Naive thymus-derived CD4-positive, alpha-beta T cell (primary cell): Measurements from ENCODE around the gene CPA3. TPM values are rescaled to one million over a fixed set of nuclear protein-coding genes. Genes with fewer than 3 reads are reported as not detected.

Experiments used
- ATAC-seq: fragments of 150-1000 bp; cut with Tn5 transposase; 2 replicates; pipeline ENCODE4 v1.10.0; 2021; ENCODE audit warnings: mild to moderate bottlenecking, moderate library complexity
- CTCF ChIA-PET: fragments of 350-600 bp; sonication (Branson Sonifier 250); formaldehyde crosslinking; loops from one replicate; lab custom pipeline; 2021; ENCODE audit warnings: antibody characterized with exemption; lab: Charles Lee
- POLR2A ChIA-PET: fragments of 350-600 bp; sonication (Branson Sonifier 250); formaldehyde crosslinking; loops from one replicate; lab custom pipeline; 2021; ENCODE audit warnings: antibody characterized with exemption, inconsistent platforms; lab: Charles Lee
- DNase-seq, 9 donors: peaks; one replicate each; pipeline versions ENCODE4 v3.0.0 to v3.0.0-alpha.2; 2020 to 2022; ENCODE audit warnings: mixed read lengths in 1 of 9
- H3K27ac ChIP-seq: one replicate; pipeline ENCODE4 v1.7.0; 2013; ENCODE audit warnings: mild to moderate bottlenecking, low read depth, low read length, moderate library complexity
- H3K27me3 ChIP-seq, 2 donors: one replicate each; pipeline ENCODE4 v1.7.0; 2013; ENCODE audit warnings: low read length in 2 of 2, mild to moderate bottlenecking in 2 of 2, moderate library complexity in 2 of 2; ENCODE audit not compliant: control insufficient read depth in 2 of 2, insufficient read depth in 2 of 2
- H3K36me3 ChIP-seq, 3 experiments: 1 replicate in 2 of 3; 2 replicates in 1 of 3; pipeline ENCODE4 v1.7.0; 2013; ENCODE audit warnings: low read length in 3 of 3, mild to moderate bottlenecking in 3 of 3, moderate library complexity in 1 of 3; ENCODE audit not compliant: insufficient read depth in 3 of 3, control insufficient read depth in 2 of 3
- H3K4me1 ChIP-seq, 2 donors: one replicate each; pipeline ENCODE4 v1.7.0; 2013; ENCODE audit warnings: low read length in 2 of 2, mild to moderate bottlenecking in 2 of 2, moderate library complexity in 1 of 2; ENCODE audit not compliant: control insufficient read depth in 2 of 2, insufficient read depth in 2 of 2
- H3K4me3 ChIP-seq: 2 replicates; pipeline ENCODE4 v1.7.0; 2013; ENCODE audit warnings: mild to moderate bottlenecking, low read length
- H3K9me3 ChIP-seq, 3 experiments: 1 replicate in 2 of 3; 2 replicates in 1 of 3; pipeline ENCODE4 v1.7.0; 2013; ENCODE audit warnings: low read length in 3 of 3; ENCODE audit not compliant: control insufficient read depth in 2 of 3
- H3K27ac Mint-ChIP-seq, 9 donors: one replicate each; pipeline ENCODE4 v1.8.0; 2020 to 2022; ENCODE audit warnings: mixed read lengths in 9 of 9, mild to moderate bottlenecking in 8 of 9, moderate library complexity in 5 of 9, inconsistent platforms in 2 of 9
- H3K27me3 Mint-ChIP-seq, 5 donors: one replicate each; pipeline ENCODE4 v1.8.0; 2021 to 2022; ENCODE audit warnings: mixed read lengths in 5 of 5, mild to moderate bottlenecking in 1 of 5
- H3K36me3 Mint-ChIP-seq, 5 donors: one replicate each; pipeline ENCODE4 v1.8.0; 2020 to 2022; ENCODE audit warnings: mixed read lengths in 5 of 5, mild to moderate bottlenecking in 3 of 5, inconsistent platforms in 1 of 5
- H3K4me1 Mint-ChIP-seq, 7 donors: one replicate each; pipeline ENCODE4 v1.8.0; 2020 to 2022; ENCODE audit warnings: mixed read lengths in 7 of 7, mild to moderate bottlenecking in 3 of 7, inconsistent platforms in 1 of 7
- H3K4me3 Mint-ChIP-seq, 10 donors: one replicate each; pipeline ENCODE4 v1.8.0; 2020 to 2022; ENCODE audit warnings: mild to moderate bottlenecking in 10 of 10, mixed read lengths in 10 of 10, moderate library complexity in 6 of 10, inconsistent platforms in 2 of 10
- H3K9me3 Mint-ChIP-seq, 11 donors: one replicate each; pipeline ENCODE4 v1.8.0; 2020 to 2022; ENCODE audit warnings: mixed read lengths in 11 of 11, mild to moderate bottlenecking in 4 of 11, inconsistent platforms in 1 of 11, moderate library complexity in 1 of 11
- intact Hi-C, 2 donors: fragments of 100-400 bp; cut with micrococcal nuclease; formaldehyde crosslinking; loops; one replicate each; pipeline ENCODE4 v1.15.1; 2023
- polyA plus RNA-seq, 2 donors: library from polyadenylated mRNA; unstranded; fragments of 300-500 nt; fragmentation: Illumina TruSeq; gene quantifications; one replicate each; pipeline ENCODE4 v1.2.3, GENCODE V29; 2021
- total RNA-seq, 6 experiments: library from RNA in 5 of 6; stranded (reverse) in 5 of 6; gene quantifications; 1 replicate in 5 of 6; 2 replicates in 1 of 6; pipeline ENCODE4 v1.2.3 and lab custom pipeline; 2021 to 2026

CPA3 gene
- total and polyA plus RNA-seq, 7 experiments from 2014 or later: 4.1 to 9.9 TPM; not detected in 5

GRCh38 chr3:148825476-148825875, 39.6 kb upstream of the CPA3 start:
- Mint-ChIP-seq H3K4me1 (no peaks in the 10 kb centered on the region), H3K4me3 (no peak overlapping the region), H3K27ac (no peak overlapping the region), H3K9me3 (peaks cover 0 to 21% (median 9%) of the 10 kb centered on the region in 11 donors), H3K27me3 (peaks cover 0 to 12% (median 4%) of the 10 kb centered on the region in 5 donors), H3K36me3 (no peaks in the 10 kb centered on the region)
- Histone ChIP-seq H3K36me3 (no peaks in the 10 kb centered on the region), H3K4me3 (no peak overlapping the region), H3K4me1 (no peaks in the 10 kb centered on the region), H3K27me3 (no peaks in the 10 kb centered on the region), H3K9me3 (no peaks in the 10 kb centered on the region), H3K27ac (no peak overlapping the region)
- intact Hi-C loops: no loop called here
- DNase-seq (no peak), ATAC-seq (no peak)
- ChIA-PET POLR2A (no interaction called here), CTCF (no interaction called here)

GRCh38 chr3:148827585-148827984, 37.5 kb upstream of the CPA3 start, which contains the start of gene CPB1:
CPB1 (plus strand) TSS chr3:148827811; CDS start chr3:148827824, 13 bp downstream.
- ChIA-PET POLR2A (no interaction called here), CTCF (no interaction called here)
- no peaks in the 10 kb centered on the region for H3K36me3 ChIP-seq
- no peak within 1 kb of the TSS for H3K4me3 ChIP-seq
- no peak for DNase-seq
- H3K4me1 Mint-ChIP-seq: no peaks in the 10 kb centered on the region
- H3K9me3 Mint-ChIP-seq: peaks cover 0 to 8% (median 1%) of the 10 kb centered on the region in 11 donors
- intact Hi-C loops: no loop called here
- H3K36me3 Mint-ChIP-seq: no peaks in the 10 kb centered on the region
- H3K9me3 ChIP-seq: no peaks in the 10 kb centered on the region
- H3K4me1 ChIP-seq: no peaks in the 10 kb centered on the region
- no peak within 1 kb of the TSS for H3K27ac ChIP-seq
- H3K27me3 Mint-ChIP-seq: peaks cover 0 to 12% (median 4%) of the 10 kb centered on the region in 5 donors
- no peak for ATAC-seq
- no peak within 1 kb of the TSS for H3K4me3 Mint-ChIP-seq
- H3K27ac Mint-ChIP-seq: no peak within 1 kb of the TSS
- H3K27me3 ChIP-seq: no peaks in the 10 kb centered on the region

GRCh38 chr3:148828136-148828690, 36.9 kb upstream of the CPA3 start:
- peaks cover 0 to 12% (median 4%) of the 10 kb centered on the region in 5 donors for H3K27me3 Mint-ChIP-seq
- CTCF ChIA-PET: no interaction called here
- H3K9me3 Mint-ChIP-seq: peaks cover 0 to 3% (median 0%) of the 10 kb centered on the region in 11 donors
- intact Hi-C loops: no loop called here
- ATAC-seq: no peak
- no peak for DNase-seq
- H3K4me1 Mint-ChIP-seq: no peaks in the 10 kb centered on the region
- H3K27ac Mint-ChIP-seq: no peak overlapping the region
- no peaks in the 10 kb centered on the region for H3K9me3 ChIP-seq
- no peak overlapping the region for H3K27ac ChIP-seq
- POLR2A ChIA-PET: no interaction called here
- H3K36me3 ChIP-seq: no peaks in the 10 kb centered on the region
- no peaks in the 10 kb centered on the region for H3K4me1 ChIP-seq
- H3K27me3 ChIP-seq: no peaks in the 10 kb centered on the region
- no peak overlapping the region for H3K4me3 ChIP-seq
- no peaks in the 10 kb centered on the region for H3K36me3 Mint-ChIP-seq
- no peak overlapping the region for H3K4me3 Mint-ChIP-seq

GRCh38 chr3:148829926-148830325, 35.2 kb upstream of the CPA3 start:
- no peaks in the 10 kb centered on the region for H3K36me3 ChIP-seq
- Mint-ChIP-seq H3K4me1 (no peaks in the 10 kb centered on the region), H3K9me3 (peaks cover 0 to under 1% (median 0%) of the 10 kb centered on the region in 11 donors), H3K4me3 (no peak overlapping the region), H3K36me3 (no peaks in the 10 kb centered on the region), H3K27me3 (peaks cover 0 to 16% (median 10%) of the 10 kb centered on the region in 5 donors), H3K27ac (no peak overlapping the region)
- intact Hi-C loops: no loop called here
- no peak overlapping the region for H3K27ac ChIP-seq
- H3K4me3 ChIP-seq: no peak overlapping the region
- H3K4me1 ChIP-seq: no peaks in the 10 kb centered on the region
- H3K9me3 ChIP-seq: no peaks in the 10 kb centered on the region
- ChIA-PET POLR2A (no interaction called here), CTCF (no interaction called here)
- H3K27me3 ChIP-seq: no peaks in the 10 kb centered on the region
- ATAC-seq (no peak), DNase-seq (no peak)

GRCh38 chr3:148833223-148833622, 31.9 kb upstream of the CPA3 start:
- POLR2A ChIA-PET: no interaction called here
- Mint-ChIP-seq H3K36me3 (no peaks in the 10 kb centered on the region), H3K4me1 (peaks cover 0 to 1% (median 0%) of the 10 kb centered on the region in 7 donors), H3K27ac (no peak overlapping the region), H3K9me3 (no peaks in the 10 kb centered on the region), H3K4me3 (no peak overlapping the region), H3K27me3 (peaks cover 0 to 18% (median 6%) of the 10 kb centered on the region in 5 donors)
- Histone ChIP-seq H3K36me3 (no peaks in the 10 kb centered on the region), H3K4me3 (no peak overlapping the region), H3K27ac (no peak overlapping the region), H3K4me1 (no peaks in the 10 kb centered on the region), H3K9me3 (no peaks in the 10 kb centered on the region), H3K27me3 (peaks cover 0 to 3% of the 10 kb centered on the region in 2 donors)
- intact Hi-C loops: no loop called here
- CTCF ChIA-PET: no interaction called here
- ATAC-seq (no peak), DNase-seq (no peak)

GRCh38 chr3:148839805-148840204, 25.3 kb upstream of the CPA3 start:
- peaks cover 0 to 2% (median 0%) of the 10 kb centered on the region in 11 donors for H3K9me3 Mint-ChIP-seq
- Histone ChIP-seq H3K27me3 (peaks cover 0 to 3% of the 10 kb centered on the region in 2 donors), H3K27ac (no peak overlapping the region), H3K4me1 (no peaks in the 10 kb centered on the region), H3K4me3 (no peak overlapping the region), H3K36me3 (no peaks in the 10 kb centered on the region), H3K9me3 (no peaks in the 10 kb centered on the region)
- CTCF ChIA-PET: no interaction called here
- H3K27ac Mint-ChIP-seq: no peak overlapping the region
- no peak overlapping the region for H3K4me3 Mint-ChIP-seq
- POLR2A ChIA-PET: no interaction called here
- no peak for ATAC-seq
- intact Hi-C loops: no loop called here
- H3K4me1 Mint-ChIP-seq: peaks cover 0 to 1% (median 0%) of the 10 kb centered on the region in 7 donors
- peaks cover 2 to 17% (median 15%) of the 10 kb centered on the region in 5 donors for H3K27me3 Mint-ChIP-seq
- H3K36me3 Mint-ChIP-seq: no peaks in the 10 kb centered on the region
- no peak for DNase-seq

GRCh38 chr3:148840451-148840850, 24.6 kb upstream of the CPA3 start:
- POLR2A ChIA-PET: no interaction called here
- Mint-ChIP-seq H3K9me3 (peaks cover 0 to 2% (median 0%) of the 10 kb centered on the region in 11 donors), H3K27ac (no peak overlapping the region), H3K27me3 (peaks cover 2 to 16% (median 10%) of the 10 kb centered on the region in 5 donors), H3K36me3 (no peaks in the 10 kb centered on the region), H3K4me3 (no peak overlapping the region), H3K4me1 (no peaks in the 10 kb centered on the region)
- DNase-seq: no peak
- Histone ChIP-seq H3K27ac (no peak overlapping the region), H3K9me3 (no peaks in the 10 kb centered on the region), H3K4me3 (no peak overlapping the region), H3K4me1 (no peaks in the 10 kb centered on the region), H3K36me3 (no peaks in the 10 kb centered on the region), H3K27me3 (peaks cover 0 to 3% of the 10 kb centered on the region in 2 donors)
- intact Hi-C loops: no loop called here
- CTCF ChIA-PET: no interaction called here
- no peak for ATAC-seq
